Natural killer cell (primary cell): ENCODE measurements around the gene ZNF121. TPM values are rescaled to one million over a fixed set of nuclear protein-coding genes. Genes with fewer than 3 reads are reported as not detected.

Experiments
- ATAC-seq, 3 donors: fragments of 150-1000 bp in 2 of 3; fragments of 200-7000 bp in 1 of 3; cut with Tn5 transposase; 1 replicate in 1 of 3; 2 replicates in 2 of 3; pipeline ENCODE4 v1.10.0; 2021; ENCODE audit warnings: mild to moderate bottlenecking in 2 of 3, moderate library complexity in 2 of 3
- DNase-seq, 2 donors: peaks; one replicate each; pipeline versions ENCODE4 v3.0.0 to v3.0.0-alpha.2; 2013 to 2021; ENCODE audit warnings: mixed read lengths in 1 of 2
- H3K27ac ChIP-seq: one replicate; pipeline ENCODE4 v1.5.1; 2013; ENCODE audit warnings: mild to moderate bottlenecking, low read length
- H3K27me3 ChIP-seq: one replicate; pipeline ENCODE4 v1.6.1; 2013; ENCODE audit warnings: low read length; ENCODE audit not compliant: control insufficient read depth, insufficient read depth
- H3K36me3 ChIP-seq: one replicate; pipeline ENCODE4 v1.6.1; 2013; ENCODE audit warnings: low read length; ENCODE audit not compliant: control insufficient read depth, insufficient read depth
- H3K4me1 ChIP-seq: one replicate; pipeline ENCODE4 v1.6.1; 2013; ENCODE audit warnings: low read length; ENCODE audit not compliant: control insufficient read depth, insufficient read depth
- H3K4me3 ChIP-seq: one replicate; pipeline ENCODE4 v1.5.1; 2013; ENCODE audit warnings: low read length
- H3K9me3 ChIP-seq: one replicate; pipeline ENCODE4 v1.6.1; 2013; ENCODE audit warnings: low read length; ENCODE audit not compliant: control insufficient read depth, insufficient read depth
- H3K27ac Mint-ChIP-seq, 2 donors: one replicate each; pipeline ENCODE4 v1.8.0; 2022; ENCODE audit warnings: mild to moderate bottlenecking in 2 of 2, mixed read lengths in 2 of 2, moderate library complexity in 1 of 2
- H3K27me3 Mint-ChIP-seq, 2 donors: one replicate each; pipeline ENCODE4 v1.8.0; 2022; ENCODE audit warnings: low read depth in 2 of 2, mixed read lengths in 2 of 2
- H3K36me3 Mint-ChIP-seq: one replicate; pipeline ENCODE4 v1.8.0; 2022; ENCODE audit warnings: mixed read lengths
- H3K4me1 Mint-ChIP-seq, 2 donors: one replicate each; pipeline ENCODE4 v1.8.0; 2022; ENCODE audit warnings: mixed read lengths in 2 of 2
- H3K4me3 Mint-ChIP-seq: one replicate; pipeline ENCODE4 v1.8.0; 2022; ENCODE audit warnings: mild to moderate bottlenecking, moderate library complexity, mixed read lengths
- H3K9me3 Mint-ChIP-seq, 2 donors: one replicate each; pipeline ENCODE4 v1.8.0; 2022; ENCODE audit warnings: mixed read lengths in 2 of 2
- WGBS: methylation state at CpG from one replicate; pipeline ENCODE4 v1.1.7; 2013; ENCODE audit warnings: missing lambda C conversion rate; ENCODE audit not compliant: insufficient coverage; 5-methylcytosine and 5-hydroxymethylcytosine counted together
- intact Hi-C: fragments of 100-400 bp; cut with micrococcal nuclease; formaldehyde crosslinking; loops from one replicate; pipeline ENCODE4 v1.14.2; 2022
- total RNA-seq, 4 donors: library from RNA; stranded (reverse); fragments of 120-200 nt in 1 of 4; gene quantifications; one replicate each; pipeline versions ENCODE4 v1.2.3 to v1.2.4, GENCODE V29; 2013 to 2022
- TF ChIP-seq, protein P1 (sequence below): fragments of 200-600 bp; IDR thresholded peaks from one replicate; pipeline ENCODE4 v1.8.0; 2022; ENCODE audit warnings: antibody characterized with exemption

ZNF121 gene
- total RNA-seq, 3 donors from 2014 or later (not counting 1 experiment from before 2014, with no cell fraction given): 32.9 to 35.7 (median 33.1) TPM

DNA sequence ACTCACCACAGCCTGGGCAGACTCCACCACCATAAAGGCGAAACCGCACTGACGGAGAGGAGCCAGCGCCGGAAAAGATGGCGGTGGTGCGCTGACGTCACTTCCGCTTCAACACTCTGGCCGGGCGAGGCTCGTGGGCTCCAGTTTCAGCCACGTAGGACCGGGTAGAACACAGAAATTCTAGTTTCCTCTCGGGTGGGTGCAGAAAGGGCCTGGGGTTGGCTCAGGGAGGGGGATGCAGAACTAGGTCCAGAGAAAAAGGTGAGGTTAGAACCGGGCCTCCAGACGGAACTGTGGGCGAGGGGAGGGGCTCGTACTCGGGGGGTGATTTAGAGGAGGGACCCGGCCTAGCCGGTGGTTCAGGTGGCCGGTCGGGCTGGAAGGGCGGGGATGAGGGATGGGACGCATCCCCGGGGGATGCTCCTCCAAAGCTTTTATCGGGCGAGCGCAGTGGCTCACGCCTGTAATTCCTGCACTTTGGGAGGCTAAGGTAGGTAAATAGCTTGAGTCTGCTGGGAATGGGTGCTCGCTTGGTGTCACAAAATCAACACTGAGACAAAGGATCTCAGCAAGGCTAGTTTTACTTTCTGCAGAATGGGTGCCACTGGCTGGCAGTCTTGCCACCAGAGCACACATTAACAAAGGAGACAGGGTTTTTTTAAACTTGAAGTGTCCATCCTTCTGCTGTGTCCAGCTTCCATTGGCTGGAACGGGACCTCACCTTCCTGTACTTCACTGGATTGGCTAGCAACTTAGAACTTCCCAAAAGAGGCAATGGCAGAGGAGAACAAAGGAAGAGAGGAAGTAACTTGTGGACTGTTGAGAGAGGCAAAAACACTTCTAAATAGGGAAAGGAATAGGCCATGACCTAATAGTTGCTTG, 37.1 kb upstream of the ZNF121 start, which contains the start of gene ZNF561:
Gene ZNF561, minus strand, starts transcription at position 77 of the 882 bp plus-strand sequence. CDS start 1,776 bp downstream, outside the sequence.
- under 1% methylated on average over 33 of the region's 33 CpGs for WGBS
- no peaks in the 10 kb centered on the region for H3K27me3 Mint-ChIP-seq
- H3K4me1 Mint-ChIP-seq: peaks cover 22 to 27% of the 10 kb centered on the region in 2 donors
- H3K27me3 ChIP-seq: no peaks in the 10 kb centered on the region
- ATAC-seq: peak; percentile 85 to 93 (median 92)
- H3K27ac Mint-ChIP-seq: peak within 1 kb of the TSS; percentile 97 to 100
- peak; percentile 86 to 97 for DNase-seq
- intact Hi-C loops: loop anchor here (1.0 to 10.0 kb wide), 7 partner anchors 39 to 477 kb away; partner anchors contain the start of genes ZNF121, ZNF266, ZNF317 and ZNF562
- no peaks in the 10 kb centered on the region for H3K36me3 Mint-ChIP-seq
- H3K4me3 Mint-ChIP-seq: peak within 1 kb of the TSS; percentile 97
- peaks cover 16% of the 10 kb centered on the region for H3K4me1 ChIP-seq
- H3K9me3 Mint-ChIP-seq: peaks cover 0 to 2% of the 10 kb centered on the region in 2 donors
- no peaks in the 10 kb centered on the region for H3K9me3 ChIP-seq
- peak within 1 kb of the TSS; percentile 77 for H3K4me3 ChIP-seq
- peak within 1 kb of the TSS; percentile 84 for H3K27ac ChIP-seq
- peaks cover 15% of the 10 kb centered on the region for H3K36me3 ChIP-seq
- TF ChIP-seq, protein P1, sequence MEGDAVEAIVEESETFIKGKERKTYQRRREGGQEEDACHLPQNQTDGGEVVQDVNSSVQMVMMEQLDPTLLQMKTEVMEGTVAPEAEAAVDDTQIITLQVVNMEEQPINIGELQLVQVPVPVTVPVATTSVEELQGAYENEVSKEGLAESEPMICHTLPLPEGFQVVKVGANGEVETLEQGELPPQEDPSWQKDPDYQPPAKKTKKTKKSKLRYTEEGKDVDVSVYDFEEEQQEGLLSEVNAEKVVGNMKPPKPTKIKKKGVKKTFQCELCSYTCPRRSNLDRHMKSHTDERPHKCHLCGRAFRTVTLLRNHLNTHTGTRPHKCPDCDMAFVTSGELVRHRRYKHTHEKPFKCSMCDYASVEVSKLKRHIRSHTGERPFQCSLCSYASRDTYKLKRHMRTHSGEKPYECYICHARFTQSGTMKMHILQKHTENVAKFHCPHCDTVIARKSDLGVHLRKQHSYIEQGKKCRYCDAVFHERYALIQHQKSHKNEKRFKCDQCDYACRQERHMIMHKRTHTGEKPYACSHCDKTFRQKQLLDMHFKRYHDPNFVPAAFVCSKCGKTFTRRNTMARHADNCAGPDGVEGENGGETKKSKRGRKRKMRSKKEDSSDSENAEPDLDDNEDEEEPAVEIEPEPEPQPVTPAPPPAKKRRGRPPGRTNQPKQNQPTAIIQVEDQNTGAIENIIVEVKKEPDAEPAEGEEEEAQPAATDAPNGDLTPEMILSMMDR: no peak

DNA sequence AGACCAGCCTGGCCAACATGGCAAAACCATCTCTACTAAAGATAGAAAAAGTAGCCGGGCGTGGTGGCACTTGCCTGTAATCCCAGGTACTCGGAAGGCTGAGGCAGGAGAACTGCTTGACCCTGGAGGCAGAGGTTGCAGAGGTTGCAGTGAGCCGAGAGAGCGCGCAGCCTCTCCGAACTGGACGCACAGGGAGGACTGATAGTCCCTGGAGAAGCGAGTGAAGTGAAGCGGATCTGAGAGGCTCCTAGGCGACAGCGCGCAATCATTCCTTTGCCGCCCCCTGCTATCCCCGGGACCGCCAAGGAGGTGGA, 36.5 kb upstream of the ZNF121 start:
- Histone ChIP-seq H3K4me1 (peaks cover 16% of the 10 kb centered on the region), H3K27ac (peak overlapping the region; percentile 84), H3K9me3 (no peaks in the 10 kb centered on the region), H3K36me3 (peaks cover 21% of the 10 kb centered on the region), H3K4me3 (peak overlapping the region; percentile 77), H3K27me3 (no peaks in the 10 kb centered on the region)
- ATAC-seq: no peak
- Mint-ChIP-seq H3K27me3 (no peaks in the 10 kb centered on the region), H3K4me3 (peak overlapping the region; percentile 97), H3K9me3 (peaks cover 0 to 2% of the 10 kb centered on the region in 2 donors), H3K4me1 (peaks cover 19 to 24% of the 10 kb centered on the region in 2 donors), H3K36me3 (no peaks in the 10 kb centered on the region), H3K27ac (peak overlapping the region; percentile 97 to 100)
- intact Hi-C loops: loop anchor here (1.0 to 10.0 kb wide), 7 partner anchors 38 to 476 kb away; partner anchors contain the start of genes ZNF121, ZNF266, ZNF317 and ZNF562
- WGBS: 0% methylated on average over 16 of the region's 16 CpGs
- TF ChIP-seq, protein P1: no peak
- no peak for DNase-seq

DNA sequence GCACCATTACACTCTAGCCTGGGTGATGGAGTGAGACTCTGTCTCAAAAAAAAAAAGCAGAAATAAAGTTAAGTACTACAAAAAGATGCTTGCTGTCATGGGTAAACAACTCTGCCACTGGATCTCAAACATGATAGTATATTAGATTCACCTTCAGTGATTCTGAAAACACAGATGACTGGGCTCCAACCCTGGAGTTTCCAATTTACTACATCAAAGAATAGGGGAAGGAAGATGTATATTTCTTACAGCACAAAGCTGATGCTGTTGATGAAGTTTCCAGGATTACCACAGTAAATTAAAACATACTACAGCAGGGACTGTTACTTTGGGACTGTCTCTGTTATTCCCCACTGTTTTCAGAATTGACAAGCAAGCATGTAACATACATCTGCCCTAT, 31.5 kb upstream of the ZNF121 start:
- Histone ChIP-seq H3K27ac (no peak overlapping the region), H3K4me1 (peaks cover 10% of the 10 kb centered on the region), H3K36me3 (peaks cover 67% of the 10 kb centered on the region), H3K27me3 (no peaks in the 10 kb centered on the region), H3K4me3 (no peak overlapping the region), H3K9me3 (peaks cover 17% of the 10 kb centered on the region)
- peaks cover 6 to 7% of the 10 kb centered on the region in 2 donors for H3K4me1 Mint-ChIP-seq
- H3K4me3 Mint-ChIP-seq: no peak overlapping the region
- TF ChIP-seq, protein P1: no peak
- intact Hi-C loops: no loop called here
- H3K9me3 Mint-ChIP-seq: peaks cover 0 to 1% of the 10 kb centered on the region in 2 donors
- H3K36me3 Mint-ChIP-seq: peaks cover 28% of the 10 kb centered on the region
- H3K27me3 Mint-ChIP-seq: no peaks in the 10 kb centered on the region
- no peak overlapping the region for H3K27ac Mint-ChIP-seq
- no peak for ATAC-seq
- no peak for DNase-seq
